K562 (cell line): Measurements from ENCODE around the gene CLDND2. TPM values are rescaled to one million over a fixed set of nuclear protein-coding genes. Genes with fewer than 3 reads are reported as not detected.

ENCODE experiments used
- BMI1 ChIP-seq: fragments of 150-350 bp; IDR thresholded peaks from 2 replicates; pipeline ENCODE4 v1.6.1; 2014; ENCODE audit warnings: low read length
- DPF2 ChIP-seq: fragments of 450-650 bp; IDR thresholded peaks from 2 replicates; pipeline ENCODE4 v1.6.1; 2016
- SIRT6 ChIP-seq: IDR thresholded peaks from one replicate; pipeline ENCODE4 v1.6.1; 2012; ENCODE audit warnings: low read depth, mild to moderate bottlenecking, control low read depth, inconsistent platforms, low read length, moderate library complexity
- SMAD2 ChIP-seq: fragments of 150-350 bp; IDR thresholded peaks from 2 replicates; pipeline ENCODE4 v1.6.1; 2014; ENCODE audit warnings: low read depth, mild to moderate bottlenecking, low read length
- ZC3H4 ChIP-seq: sonication (generic); formaldehyde crosslinking; IDR thresholded peaks from 2 replicates; pipeline ENCODE4 v1.9.0; 2021; ENCODE audit warnings: missing genetic modification reagents, borderline replicate concordance
- ZNF239 ChIP-seq: fragments of 250-450 bp; sonication (Bioruptor Pico); IDR thresholded peaks from 2 replicates; pipeline ENCODE4 v1.4.0; 2020; ENCODE audit warnings: mild to moderate bottlenecking
- ZNF668 ChIP-seq: fragments of 250-450 bp; sonication (Bioruptor Pico); IDR thresholded peaks from 2 replicates; pipeline ENCODE4 v1.8.0; 2022; ENCODE audit warnings: mild to moderate bottlenecking, inconsistent platforms
- polyA plus RNA-seq, 8 experiments: library from polyadenylated mRNA; depleted of rRNA in 4 of 8; stranded (reverse) in 5 of 8; unstranded in 3 of 8; fragments of >200 nt; fragmentation: Nextera tagmentation in 2 of 8; fragmentation: Illumina TruSeq in 1 of 8; extraction: Ambion mirVana in 2 of 8; extraction: Trizol in 1 of 8; gene quantifications; 2 replicates each; pipeline versions ENCODE4 v1.2.1 to v1.2.3, GENCODE V29; 2011 to 2014; ENCODE audit warnings: inconsistent platforms in 1 of 8, missing spikeins in 1 of 8
- total RNA-seq, 7 experiments: library from RNA; depleted of rRNA in 6 of 7; stranded (reverse); fragments of >200 nt in 6 of 7; fragmentation: Illumina TruSeq in 2 of 7; extraction: Trizol in 2 of 7; gene quantifications; 2 replicates each; pipeline versions ENCODE4 v1.2.1 to v1.2.3, GENCODE V29; 2011 to 2021; ENCODE audit warnings: low replicate concordance in 1 of 7
- TF ChIP-seq, protein P1 (sequence below): fragments of 450-650 bp; IDR thresholded peaks from 2 replicates; pipeline ENCODE4 v1.6.1; 2016; ENCODE audit warnings: borderline replicate concordance
- TF ChIP-seq, protein P2 (sequence below), 2 experiments: fragments of 450-650 bp; IDR thresholded peaks; 2 replicates each; pipeline ENCODE4 v1.6.1; 2016

Gene CLDND2
- total and polyA plus RNA-seq, 9 of the 15 experiments (the other 6 are each of a cell fraction or from before 2014, with no cell fraction given) = 0.45 to 4.0 (median 1.2) TPM; not detected in 3

DNA sequence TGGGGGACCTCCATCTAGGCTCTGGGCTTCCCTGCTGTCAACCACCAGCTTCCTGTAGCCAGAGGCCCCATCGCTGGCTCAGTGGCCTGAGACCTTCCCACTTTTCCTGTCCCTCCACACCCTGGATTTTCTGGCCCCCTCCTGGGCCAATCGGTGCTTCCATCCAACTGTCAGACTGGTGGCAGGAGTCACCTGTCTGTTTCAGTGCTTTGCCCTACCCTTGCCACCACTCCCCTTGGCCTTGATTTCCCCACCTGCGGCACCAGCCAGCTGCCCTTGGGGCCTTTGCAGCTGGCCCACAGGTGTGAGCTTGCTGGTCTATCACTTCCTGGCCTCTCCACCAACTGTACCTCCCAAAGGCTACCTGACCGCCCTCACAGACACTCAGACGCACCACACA is 39.4 kb downstream of the CLDND2 start (continued):
- TF ChIP-seq, protein P1, sequence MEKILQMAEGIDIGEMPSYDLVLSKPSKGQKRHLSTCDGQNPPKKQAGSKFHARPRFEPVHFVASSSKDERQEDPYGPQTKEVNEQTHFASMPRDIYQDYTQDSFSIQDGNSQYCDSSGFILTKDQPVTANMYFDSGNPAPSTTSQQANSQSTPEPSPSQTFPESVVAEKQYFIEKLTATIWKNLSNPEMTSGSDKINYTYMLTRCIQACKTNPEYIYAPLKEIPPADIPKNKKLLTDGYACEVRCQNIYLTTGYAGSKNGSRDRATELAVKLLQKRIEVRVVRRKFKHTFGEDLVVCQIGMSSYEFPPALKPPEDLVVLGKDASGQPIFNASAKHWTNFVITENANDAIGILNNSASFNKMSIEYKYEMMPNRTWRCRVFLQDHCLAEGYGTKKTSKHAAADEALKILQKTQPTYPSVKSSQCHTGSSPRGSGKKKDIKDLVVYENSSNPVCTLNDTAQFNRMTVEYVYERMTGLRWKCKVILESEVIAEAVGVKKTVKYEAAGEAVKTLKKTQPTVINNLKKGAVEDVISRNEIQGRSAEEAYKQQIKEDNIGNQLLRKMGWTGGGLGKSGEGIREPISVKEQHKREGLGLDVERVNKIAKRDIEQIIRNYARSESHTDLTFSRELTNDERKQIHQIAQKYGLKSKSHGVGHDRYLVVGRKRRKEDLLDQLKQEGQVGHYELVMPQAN = no peak
- TF ChIP-seq ZNF239 (CRISPR knock-in tag) = no peak
- no peak for TF ChIP-seq BMI1
- no peak for TF ChIP-seq SMAD2
- no peak for TF ChIP-seq ZC3H4 (CRISPR knock-in tag)
- TF ChIP-seq, protein P2, sequence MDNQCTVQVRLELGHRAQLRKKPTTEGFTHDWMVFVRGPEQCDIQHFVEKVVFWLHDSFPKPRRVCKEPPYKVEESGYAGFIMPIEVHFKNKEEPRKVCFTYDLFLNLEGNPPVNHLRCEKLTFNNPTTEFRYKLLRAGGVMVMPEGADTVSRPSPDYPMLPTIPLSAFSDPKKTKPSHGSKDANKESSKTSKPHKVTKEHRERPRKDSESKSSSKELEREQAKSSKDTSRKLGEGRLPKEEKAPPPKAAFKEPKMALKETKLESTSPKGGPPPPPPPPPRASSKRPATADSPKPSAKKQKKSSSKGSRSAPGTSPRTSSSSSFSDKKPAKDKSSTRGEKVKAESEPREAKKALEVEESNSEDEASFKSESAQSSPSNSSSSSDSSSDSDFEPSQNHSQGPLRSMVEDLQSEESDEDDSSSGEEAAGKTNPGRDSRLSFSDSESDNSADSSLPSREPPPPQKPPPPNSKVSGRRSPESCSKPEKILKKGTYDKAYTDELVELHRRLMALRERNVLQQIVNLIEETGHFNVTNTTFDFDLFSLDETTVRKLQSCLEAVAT (IDR thresholded peaks at IDR 0.05) = no peak
- TF ChIP-seq ZNF668 = no peak
- no peak for TF ChIP-seq DPF2
- TF ChIP-seq SIRT6 = no peak
